ENCODE measurements around the gene DAAM1.

DAAM1 gene

DNA sequence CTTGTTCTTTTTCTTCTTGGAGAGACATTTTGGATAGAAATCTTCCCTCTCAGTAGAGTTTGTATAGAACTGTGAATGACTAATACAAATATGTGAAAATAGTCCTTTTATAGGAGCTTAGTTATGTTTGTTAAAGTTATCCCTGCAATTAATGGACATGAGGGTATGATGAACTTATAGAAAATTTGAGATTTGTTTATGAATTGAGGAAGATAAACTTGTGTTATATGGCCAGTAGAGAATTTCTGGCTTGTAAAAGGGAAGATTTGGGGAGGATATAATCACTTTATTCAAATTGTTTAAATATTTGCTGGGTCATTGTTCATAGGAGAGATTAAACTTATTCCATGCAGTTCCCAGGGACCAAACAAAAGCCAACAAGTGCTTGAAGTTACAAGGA, 119.6 kb downstream of the DAAM1 start:
- H3K27ac Mint-ChIP-seq: no peak overlapping the region
- H3K27me3 Mint-ChIP-seq (ENCODE audit: low read depth): no peaks in the 10 kb centered on the region
- H3K36me3 Mint-ChIP-seq (ENCODE audit: low read depth): peaks cover 4% of the 10 kb centered on the region
- no peak for TF ChIP-seq CTCF (IDR thresholded peaks at IDR 0.05; ENCODE audit: unreplicated experiment in 3 of 3)
- H3K4me1 Mint-ChIP-seq: peaks cover 55% of the 10 kb centered on the region
- no peak overlapping the region for H3K4me3 Mint-ChIP-seq
- no peaks in the 10 kb centered on the region for H3K9me3 Mint-ChIP-seq

GRCh38 chr14:59308673-59309072, 120.2 kb downstream of the DAAM1 start:
- Mint-ChIP-seq H3K9me3 (no peaks in the 10 kb centered on the region), H3K36me3 (ENCODE audit: low read depth) (peaks cover 4% of the 10 kb centered on the region), H3K4me1 (peaks cover 61% of the 10 kb centered on the region), H3K27ac (peak overlapping the region in 1 of 3 experiments; percentile 20), H3K4me3 (no peak overlapping the region), H3K27me3 (ENCODE audit: low read depth) (no peaks in the 10 kb centered on the region)
- TF ChIP-seq CTCF (IDR thresholded peaks at IDR 0.05; ENCODE audit: unreplicated experiment in 3 of 3): no peak

DNA sequence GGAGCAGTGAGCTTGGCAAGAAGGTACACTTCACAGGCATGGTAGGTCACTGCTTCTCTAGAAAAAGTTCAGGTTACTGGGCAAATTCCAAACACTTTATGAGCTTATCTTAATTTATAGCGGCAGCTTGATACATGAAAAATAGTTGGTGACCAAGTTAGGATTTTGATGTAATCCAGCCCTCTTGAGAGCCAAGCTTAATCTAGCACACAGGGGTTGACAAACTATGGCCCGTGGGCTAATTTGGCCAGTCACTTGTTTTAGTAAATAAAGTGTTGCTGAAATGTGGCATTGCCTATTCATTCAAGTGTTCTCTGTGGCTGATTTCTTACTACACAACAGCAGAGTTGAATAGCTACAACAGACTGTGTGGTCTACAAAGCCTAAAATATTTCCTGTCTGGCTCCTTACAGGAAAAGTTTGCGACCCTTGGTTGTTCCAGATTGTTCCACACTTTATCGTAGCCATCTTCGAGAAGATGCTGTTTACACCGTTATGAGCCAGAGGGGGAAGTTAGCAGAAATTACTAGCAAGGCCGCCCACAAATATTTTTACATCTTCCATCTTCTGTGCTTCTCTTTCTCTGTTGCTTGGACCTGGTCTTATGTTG, 120.9 kb downstream of the DAAM1 start:
- Mint-ChIP-seq H3K27ac (peak overlapping the region in 2 of 3 experiments; percentile 20 to 52), H3K36me3 (ENCODE audit: low read depth) (peaks cover 4% of the 10 kb centered on the region), H3K4me1 (peaks cover 62% of the 10 kb centered on the region), H3K9me3 (no peaks in the 10 kb centered on the region), H3K4me3 (no peak overlapping the region), H3K27me3 (ENCODE audit: low read depth) (no peaks in the 10 kb centered on the region)
- no peak for TF ChIP-seq CTCF (IDR thresholded peaks at IDR 0.05; ENCODE audit: unreplicated experiment in 3 of 3)

GRCh38 chr14:59310633-59311032, 122.2 kb downstream of the DAAM1 start:
- H3K27me3 Mint-ChIP-seq (ENCODE audit: low read depth): no peaks in the 10 kb centered on the region
- H3K4me1 Mint-ChIP-seq: peaks cover 59% of the 10 kb centered on the region
- H3K4me3 Mint-ChIP-seq: no peak overlapping the region
- no peaks in the 10 kb centered on the region for H3K9me3 Mint-ChIP-seq
- TF ChIP-seq CTCF (IDR thresholded peaks at IDR 0.05; ENCODE audit: unreplicated experiment in 3 of 3): no peak
- peaks cover 4% of the 10 kb centered on the region for H3K36me3 Mint-ChIP-seq (ENCODE audit: low read depth)
- H3K27ac Mint-ChIP-seq: peak overlapping the region; percentile 69 to 85 (median 80)

GRCh38 chr14:59311723-59312122, 123.3 kb downstream of the DAAM1 start:
- Mint-ChIP-seq H3K9me3 (no peaks in the 10 kb centered on the region), H3K4me1 (peaks cover 63% of the 10 kb centered on the region), H3K27me3 (ENCODE audit: low read depth) (no peaks in the 10 kb centered on the region), H3K4me3 (no peak overlapping the region), H3K36me3 (ENCODE audit: low read depth) (peaks cover 4% of the 10 kb centered on the region), H3K27ac (peak overlapping the region; percentile 79 to 85 (median 80))
- no peak for TF ChIP-seq CTCF (IDR thresholded peaks at IDR 0.05; ENCODE audit: unreplicated experiment in 3 of 3)

- peak overlapping the region; percentile 79 to 80 (median 79) for H3K27ac Mint-ChIP-seq
- TF ChIP-seq CTCF (IDR thresholded peaks at IDR 0.05; ENCODE audit: unreplicated experiment in 3 of 3): no peak
- H3K4me1 Mint-ChIP-seq: peaks cover 74% of the 10 kb centered on the region
- no peak overlapping the region for H3K4me3 Mint-ChIP-seq
- no peaks in the 10 kb centered on the region for H3K9me3 Mint-ChIP-seq
- H3K36me3 Mint-ChIP-seq (ENCODE audit: low read depth): peaks cover 4% of the 10 kb centered on the region
- H3K27me3 Mint-ChIP-seq (ENCODE audit: low read depth): no peaks in the 10 kb centered on the region
Measured at GRCh38 chr14:59313144-59313651, 124.7 kb downstream of the DAAM1 start.

All from nephron (organoid).